HUDEP-2 (cell line): ENCODE measurements around the gene NAT16.

ENCODE experiments used
- DNase-seq, 76 experiments: peaks; one replicate each; lab custom pipeline; 2025; ENCODE audit not compliant: unreplicated experiment in 76 of 76; lab: John Stamatoyannopoulos, UW

NAT16 gene

GRCh38 chr7:101162551-101163278, 17.4 kb downstream of the NAT16 start:
- DNase-seq = peak in 63 of 76 experiments; percentile 3 to 86 (median 61)

- DNase-seq = no peak
Measured at GRCh38 chr7:101161692-101162471, 18.2 kb downstream of the NAT16 start.

DNA sequence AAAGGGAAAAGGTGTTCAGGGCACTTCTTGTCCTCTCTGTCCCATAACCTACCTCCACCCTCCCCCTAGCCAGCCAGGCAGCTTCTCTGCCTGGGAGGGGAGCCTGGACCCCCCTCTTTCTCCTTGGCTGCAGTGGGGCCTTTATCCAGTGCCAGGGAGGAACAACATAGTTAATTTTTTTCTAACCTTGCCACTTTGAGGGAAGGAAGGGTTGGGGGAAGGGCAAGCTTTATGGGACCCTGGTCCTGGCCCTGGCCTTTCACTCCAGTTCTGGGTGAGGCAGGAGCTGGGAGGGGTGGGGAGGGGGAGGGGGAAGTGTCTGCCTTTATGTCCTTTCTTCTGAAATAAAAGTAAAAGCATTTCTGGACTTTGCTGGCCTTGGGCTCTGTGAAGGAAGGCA, 19.2 kb downstream of the NAT16 start:
- no peak for DNase-seq

DNA sequence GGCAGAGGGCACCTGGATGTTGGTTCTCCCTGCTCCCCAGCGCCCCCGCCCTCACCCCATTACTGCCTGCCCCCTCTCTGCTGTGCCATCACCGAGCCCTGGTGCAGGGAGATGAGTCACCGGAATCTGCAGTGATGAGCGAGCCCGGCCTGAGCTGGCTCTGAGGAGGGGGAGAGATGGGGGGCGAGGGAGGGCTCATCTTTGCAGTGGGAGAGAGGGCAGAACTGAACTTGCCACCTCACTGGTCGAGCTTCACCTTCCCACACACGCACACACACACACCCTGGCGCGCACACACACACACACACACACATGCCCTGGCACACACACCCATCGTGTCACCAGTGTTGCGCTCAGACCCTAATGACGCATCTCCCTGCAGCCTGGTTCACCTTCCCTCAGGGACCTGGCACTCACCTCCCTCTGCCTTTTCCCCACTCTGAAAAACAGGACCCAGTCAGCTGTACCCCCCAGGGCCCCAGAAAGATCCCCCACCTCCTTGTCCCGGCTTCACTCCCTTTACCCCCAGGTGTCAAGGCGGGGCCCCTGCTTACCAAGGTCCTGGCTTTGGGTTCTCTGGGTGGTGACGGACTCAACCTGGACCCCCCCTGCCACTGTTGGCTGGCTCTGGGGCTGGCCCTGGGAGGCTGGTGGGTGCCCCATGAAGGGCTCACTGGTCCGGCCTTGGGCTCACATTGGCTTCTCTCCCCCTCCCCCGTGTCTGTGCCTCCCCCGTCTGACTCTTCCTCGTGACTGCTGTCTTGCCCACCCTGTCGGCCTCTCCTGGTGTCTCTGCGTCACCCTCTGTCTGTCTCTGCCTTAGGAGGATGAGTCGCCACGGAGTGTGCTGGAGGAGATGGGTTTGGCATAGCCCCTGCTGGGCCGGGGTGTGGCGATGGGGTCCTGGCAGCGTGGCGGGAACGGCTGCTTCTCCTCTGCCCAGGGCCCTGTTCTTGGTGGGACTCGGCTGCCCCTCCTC, 20.1 kb downstream of the NAT16 start:
- DNase-seq = no peak

DNA sequence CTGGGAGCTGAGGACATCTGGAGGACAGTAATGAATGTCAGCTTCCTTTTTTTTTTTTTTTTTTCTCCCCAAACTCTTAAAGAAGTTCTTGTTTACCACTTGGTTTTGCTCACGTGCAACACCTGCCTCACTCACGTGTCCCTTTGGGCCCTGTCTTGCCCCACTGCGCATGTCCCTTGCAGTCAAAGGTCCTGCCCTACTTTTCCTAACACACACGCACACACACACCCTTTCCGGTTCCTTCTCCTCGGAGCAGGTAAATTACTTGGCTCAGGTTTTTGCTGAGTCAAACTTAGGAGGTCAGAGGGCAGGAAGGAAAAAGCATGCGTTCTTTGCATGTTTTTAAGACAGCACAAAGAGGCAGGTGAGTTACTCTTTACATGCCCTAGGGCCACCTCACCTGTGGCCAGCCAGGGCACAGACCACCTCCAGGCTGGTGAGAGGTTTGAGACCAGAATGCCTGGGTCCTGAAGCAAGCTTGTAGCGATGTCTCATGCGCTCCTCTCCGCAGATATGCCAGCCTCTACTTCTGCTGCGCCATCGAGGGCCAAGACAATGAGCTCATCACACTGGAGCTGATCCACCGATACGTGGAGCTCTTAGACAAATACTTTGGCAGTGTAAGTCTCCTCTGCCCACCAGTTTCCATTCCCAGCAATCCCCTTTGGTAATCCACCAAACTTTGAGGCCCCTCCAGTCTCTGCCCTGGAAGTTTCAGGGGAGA, 23.1 kb downstream of the NAT16 start:
- no peak for DNase-seq

DNA sequence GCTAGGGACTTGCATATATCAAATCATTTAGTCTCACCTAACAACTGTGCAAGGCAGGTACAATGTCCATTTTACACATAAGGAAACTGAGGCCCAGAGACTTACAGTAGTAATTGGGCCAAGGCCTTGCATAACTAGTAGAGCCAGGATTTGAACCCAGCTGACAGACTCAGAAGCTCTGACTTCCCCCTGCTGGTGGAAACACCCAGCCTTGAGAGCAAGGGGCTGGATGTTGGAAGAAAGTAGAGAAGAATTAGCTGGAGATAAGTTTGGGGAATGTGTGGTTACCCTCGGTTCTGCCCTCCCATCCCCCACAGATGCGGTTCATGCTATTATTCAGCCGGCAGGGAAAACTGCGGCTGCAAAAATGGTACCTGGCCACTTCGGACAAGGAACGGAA, 23.8 kb downstream of the NAT16 start:
- DNase-seq = peak in 2 of 76 experiments; percentile 8 to 19

- DNase-seq = no peak
Measured at GRCh38 chr7:101155303-101155702, 24.8 kb downstream of the NAT16 start.

GRCh38 chr7:101154693-101155102, 25.4 kb downstream of the NAT16 start:
- peak in 1 of 76 experiments; percentile 34 for DNase-seq

- DNase-seq = peak in 75 of 76 experiments; percentile 34 to 96 (median 90)
Measured at GRCh38 chr7:101153969-101154692, 26.0 kb downstream of the NAT16 start, which contains the start of gene AP1S1. TSS of gene AP1S1 (plus strand) at chr7:101154476. CDS start at chr7:101154515, 39 bp downstream.

DNA sequence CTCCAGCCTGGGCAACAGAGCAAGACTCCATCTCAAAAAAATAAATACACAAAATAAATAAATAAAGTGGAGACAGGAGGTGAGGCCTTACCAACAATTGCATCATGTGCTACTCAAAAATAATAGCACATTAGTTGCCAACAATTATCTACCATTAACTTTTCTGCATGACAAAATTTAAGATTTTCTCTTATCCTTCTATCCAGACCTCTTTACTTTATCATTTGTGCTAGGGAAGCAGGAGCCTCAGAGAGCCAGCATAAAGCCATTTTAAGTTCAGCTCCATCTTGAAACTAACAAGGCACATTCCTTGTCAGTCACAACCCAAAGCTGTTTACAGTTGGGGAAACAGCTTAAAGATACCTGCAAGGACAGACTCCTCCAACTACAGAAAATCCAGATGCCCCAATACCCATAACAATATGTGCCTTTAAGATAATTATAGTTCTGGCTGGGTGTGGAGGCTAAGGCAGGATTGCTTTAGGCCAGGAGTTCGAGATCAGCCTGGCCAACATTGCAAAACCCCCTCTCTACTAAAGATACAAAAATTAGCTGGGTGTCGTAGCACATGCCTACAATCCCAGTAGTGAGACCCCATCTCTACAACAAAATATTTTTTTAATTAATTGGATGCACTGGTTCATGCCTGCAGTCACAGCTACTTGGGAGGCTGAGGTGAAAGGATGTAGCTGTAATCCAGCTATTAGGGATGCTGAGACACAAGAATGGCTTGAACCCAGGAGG, 28.0 kb downstream of the NAT16 start:
- DNase-seq = no peak

DNA sequence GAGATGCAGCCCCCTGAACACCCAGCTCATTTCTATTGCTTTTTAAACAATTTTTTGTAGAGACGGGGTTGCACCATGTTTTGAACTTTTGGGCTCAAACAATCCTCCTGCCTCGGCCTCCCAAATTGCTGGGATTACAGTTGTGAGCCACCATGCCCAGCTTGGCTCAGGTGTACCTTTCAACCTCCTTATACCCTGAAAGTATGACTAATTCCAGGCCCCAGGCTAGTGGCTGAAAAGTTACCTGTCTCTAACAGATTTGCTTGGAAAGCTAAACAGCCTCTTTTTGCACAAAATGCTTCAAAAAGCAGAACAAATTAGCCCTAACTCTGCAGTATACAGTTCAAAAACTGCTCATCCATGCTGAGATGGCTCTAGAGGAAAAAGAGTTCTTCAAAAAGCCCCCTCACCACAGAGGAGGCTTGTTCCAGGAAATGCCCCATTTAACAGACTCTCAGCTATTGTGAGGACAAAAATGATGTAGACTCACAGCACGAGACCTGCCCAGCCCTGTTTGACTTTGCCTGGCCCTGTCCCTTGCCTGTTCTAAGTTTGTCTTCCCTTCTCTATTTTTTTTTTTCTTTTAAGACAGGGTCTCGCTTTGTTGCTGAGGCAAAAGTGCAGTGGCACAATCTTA, 39.2 kb downstream of the NAT16 start:
- no peak for DNase-seq

GRCh38 chr7:101140339-101140699, 39.8 kb downstream of the NAT16 start:
- no peak for DNase-seq

- DNase-seq = peak in 74 of 76 experiments; percentile 6 to 93 (median 79)
Measured at GRCh38 chr7:101138213-101138870, 41.8 kb downstream of the NAT16 start.

DNA sequence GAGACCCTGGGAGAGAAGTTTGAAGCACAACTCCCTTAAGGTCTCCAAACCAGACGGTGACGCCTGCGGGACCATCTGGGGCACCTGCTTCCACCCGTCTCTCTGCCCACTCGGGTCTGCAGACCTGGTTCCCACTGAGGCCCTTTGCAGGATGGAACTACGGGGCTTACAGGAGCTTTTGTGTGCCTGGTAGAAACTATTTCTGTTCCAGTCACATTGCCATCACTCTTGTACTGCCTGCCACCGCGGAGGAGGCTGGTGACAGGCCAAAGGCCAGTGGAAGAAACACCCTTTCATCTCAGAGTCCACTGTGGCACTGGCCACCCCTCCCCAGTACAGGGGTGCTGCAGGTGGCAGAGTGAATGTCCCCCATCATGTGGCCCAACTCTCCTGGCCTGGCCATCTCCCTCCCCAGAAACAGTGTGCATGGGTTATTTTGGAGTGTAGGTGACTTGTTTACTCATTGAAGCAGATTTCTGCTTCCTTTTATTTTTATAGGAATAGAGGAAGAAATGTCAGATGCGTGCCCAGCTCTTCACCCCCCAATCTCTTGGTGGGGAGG, 42.4 kb downstream of the NAT16 start:
- DNase-seq = peak in 1 of 76 experiments; percentile 8

DNA sequence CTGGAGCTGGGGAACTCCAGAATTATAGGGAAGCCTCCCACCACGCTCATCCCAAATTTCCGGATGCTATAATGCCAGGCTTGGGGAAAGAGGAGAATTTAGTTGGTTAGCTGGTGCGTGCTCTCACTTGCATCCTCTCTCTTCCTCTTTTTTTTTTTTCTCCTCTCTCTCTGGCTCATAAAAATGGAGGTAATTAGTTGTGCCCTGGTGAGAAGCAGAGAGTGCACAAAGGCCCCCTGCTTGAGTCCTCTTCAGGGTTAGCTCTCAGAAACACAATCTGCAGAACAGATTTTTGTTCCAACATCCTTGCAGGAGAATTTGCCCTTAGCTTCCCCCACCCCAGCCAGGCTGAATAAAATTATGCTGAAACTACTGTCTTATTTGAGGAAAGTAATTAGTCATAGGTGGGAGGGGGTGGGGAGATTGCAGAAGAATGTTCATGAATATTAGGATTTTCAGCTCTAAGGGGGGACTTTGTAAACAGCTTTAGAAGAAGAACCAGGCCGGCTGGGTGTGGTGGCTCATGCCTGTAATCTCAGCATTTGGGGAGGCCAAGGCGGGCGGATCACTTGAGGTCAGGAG, 45.6 kb downstream of the NAT16 start:
- DNase-seq = no peak

DNA sequence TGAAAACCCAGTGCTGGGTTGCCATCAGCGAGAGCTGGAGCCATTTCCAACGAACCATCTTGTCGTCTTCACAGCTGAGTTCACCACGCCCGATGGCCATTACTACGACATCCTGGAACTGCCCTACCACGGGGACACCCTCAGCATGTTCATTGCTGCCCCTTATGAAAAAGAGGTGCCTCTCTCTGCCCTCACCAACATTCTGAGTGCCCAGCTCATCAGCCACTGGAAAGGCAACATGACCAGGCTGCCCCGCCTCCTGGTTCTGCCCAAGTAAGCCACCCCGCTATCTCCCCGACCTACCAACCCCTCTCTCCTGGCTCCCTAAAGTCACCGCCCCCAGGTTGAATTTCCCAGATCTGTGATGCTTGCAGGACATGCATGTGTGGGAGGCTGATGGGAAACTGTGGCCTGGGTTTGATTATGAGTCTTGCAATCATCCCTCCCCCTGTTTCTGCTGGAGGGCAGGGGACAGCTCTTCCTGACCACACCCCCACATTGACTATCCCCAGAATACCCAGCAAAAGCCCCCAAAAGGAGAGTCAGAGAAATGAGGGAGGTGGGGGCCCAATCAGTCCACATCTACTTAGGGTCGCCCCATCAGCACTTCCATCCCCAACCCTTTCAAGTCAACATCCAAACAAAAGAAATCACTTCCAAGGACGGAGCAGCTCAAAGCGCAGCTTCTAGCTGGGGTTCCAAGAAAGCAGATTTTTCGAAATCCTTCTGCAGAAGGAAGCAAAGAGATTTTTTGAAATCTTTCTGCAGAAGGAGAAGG, 46.3 kb downstream of the NAT16 start:
- no peak for DNase-seq
